Gastrocnemius medialis (tissue), 4 donors: ENCODE measurements around the gene AFDN.

Experiments
- CTCF ChIP-seq, 5 experiments: fragments of 450-650 bp in 3 of 5; fragments of 200-600 bp in 2 of 5; sonication (generic) in 2 of 5; IDR thresholded peaks in 4 of 5; conservative IDR thresholded peaks in 1 of 5; 1 replicate in 4 of 5; 2 replicates in 1 of 5; pipeline ENCODE4 v1.5.1; 2016 to 2019; ENCODE audit warnings: antibody characterized with exemption in 5 of 5, mild to moderate bottlenecking in 3 of 5, moderate library complexity in 3 of 5
- POLR2A ChIP-seq, 2 donors: fragments of 450-650 bp; IDR thresholded peaks; one replicate each; pipeline ENCODE4 v1.6.1; 2017; ENCODE audit warnings: antibody characterized with exemption in 2 of 2, mild to moderate bottlenecking in 2 of 2, moderate library complexity in 2 of 2

DNA sequence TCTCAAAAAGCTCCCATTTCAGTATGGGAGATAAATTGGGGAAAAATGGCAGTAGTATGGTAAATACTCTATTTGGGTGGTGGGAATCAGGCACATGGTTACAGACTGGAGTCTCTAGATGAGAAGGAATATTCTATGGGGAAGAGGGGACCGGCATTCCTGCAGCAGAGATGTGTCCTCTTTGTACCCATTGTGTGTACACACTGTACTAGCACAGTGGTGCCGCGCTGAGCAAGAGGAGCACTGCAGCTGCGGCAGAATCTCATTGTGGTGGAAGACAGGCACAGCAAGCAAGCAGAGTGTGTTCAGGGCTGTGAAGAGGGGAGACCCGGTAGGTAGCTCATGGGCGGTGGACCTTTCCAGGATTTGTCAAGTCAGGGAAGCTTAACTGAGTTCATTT lies 13.0 kb downstream of the AFDN start:
- no peak for TF ChIP-seq CTCF (IDR thresholded peaks at IDR 0.05 in 4 of 5, conservative IDR thresholded peaks at IDR 0.05 in 1 of 5)
- no peak for TF ChIP-seq POLR2A (IDR thresholded peaks at IDR 0.05)
